GM19193 (cell line): ENCODE data around the gene DOCK11.
A peak's percentile ranks its signal among the peaks of the same experiment; 100 is the strongest.

ENCODE experiments used
- POLR2A ChIP-seq: IDR thresholded peaks from 4 replicates; pipeline ENCODE4 v1.6.1; 2011; ENCODE audit not compliant: insufficient read depth, insufficient read length; ENCODE audit errors: extremely low read depth

The DOCK11 gene

DNA sequence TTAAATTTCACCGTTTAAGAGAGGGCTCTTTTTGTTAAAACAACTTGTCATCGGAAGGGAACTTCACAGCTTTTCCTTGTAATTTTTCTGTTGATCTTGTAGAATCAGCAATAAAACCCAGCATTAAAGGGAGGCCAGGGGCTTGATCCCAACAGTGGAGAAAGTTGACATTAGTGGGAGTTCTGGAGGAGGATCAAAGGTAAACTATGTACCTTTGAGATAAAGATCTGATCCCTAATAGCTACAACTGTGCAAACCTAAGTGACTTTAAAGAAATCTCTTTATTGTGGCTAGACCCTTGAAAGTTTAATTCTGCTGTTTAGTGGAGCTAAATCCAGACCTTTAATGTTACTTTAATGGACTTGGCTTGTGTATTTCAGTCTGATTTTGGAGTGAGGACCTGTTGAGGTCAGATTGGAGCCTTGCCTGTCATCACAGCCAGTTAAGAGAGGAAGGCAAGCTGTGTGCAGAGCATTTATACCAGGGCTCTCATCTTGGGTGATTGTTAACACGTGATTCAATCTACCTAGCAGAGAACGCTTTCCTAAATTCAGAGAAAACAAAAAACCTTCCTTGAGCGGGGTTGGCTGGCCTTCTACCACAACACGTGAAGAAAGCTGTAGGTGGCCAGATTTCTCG is 1.7 kb downstream of the DOCK11 start:
- peak; percentile 18 for TF ChIP-seq POLR2A

GRCh38 chrX:118498351-118498750 is 2.7 kb downstream of the DOCK11 start:
- TF ChIP-seq POLR2A = no peak

GRCh38 chrX:118498755-118499154 is 3.1 kb downstream of the DOCK11 start:
- no peak for TF ChIP-seq POLR2A

- no peak for TF ChIP-seq POLR2A
Observed at GRCh38 chrX:118499295-118499694, 3.7 kb downstream of the DOCK11 start.

DNA sequence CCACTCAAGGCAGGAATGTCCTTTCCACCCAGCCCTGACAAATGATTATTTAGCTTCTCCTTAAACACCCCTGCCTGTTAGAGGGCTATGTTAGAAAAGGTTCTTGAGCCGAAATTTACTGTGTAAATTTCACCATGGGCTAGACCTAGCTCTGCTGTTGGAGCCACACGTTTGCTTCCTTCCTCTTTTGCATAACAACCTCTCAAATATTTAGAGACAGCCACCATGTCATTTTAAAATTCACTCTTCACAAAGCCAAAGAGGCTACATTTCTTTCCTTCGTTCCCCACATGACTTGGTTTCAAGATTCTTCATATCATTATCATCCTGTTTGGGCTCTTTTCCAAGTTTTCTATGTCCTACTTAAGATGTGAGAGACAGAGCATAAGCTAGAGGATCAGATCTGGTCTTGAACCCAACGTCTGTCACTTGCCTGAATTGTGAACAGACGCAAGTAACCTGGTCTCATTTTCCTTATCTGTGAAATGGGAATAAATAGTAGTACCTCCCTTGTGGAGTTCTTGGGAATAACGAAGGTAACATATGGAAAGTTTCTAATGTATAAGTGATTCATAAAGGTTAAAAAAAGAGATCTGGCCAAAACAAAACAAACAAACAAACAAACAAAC is 6.7 kb downstream of the DOCK11 start:
- TF ChIP-seq POLR2A = no peak

DNA sequence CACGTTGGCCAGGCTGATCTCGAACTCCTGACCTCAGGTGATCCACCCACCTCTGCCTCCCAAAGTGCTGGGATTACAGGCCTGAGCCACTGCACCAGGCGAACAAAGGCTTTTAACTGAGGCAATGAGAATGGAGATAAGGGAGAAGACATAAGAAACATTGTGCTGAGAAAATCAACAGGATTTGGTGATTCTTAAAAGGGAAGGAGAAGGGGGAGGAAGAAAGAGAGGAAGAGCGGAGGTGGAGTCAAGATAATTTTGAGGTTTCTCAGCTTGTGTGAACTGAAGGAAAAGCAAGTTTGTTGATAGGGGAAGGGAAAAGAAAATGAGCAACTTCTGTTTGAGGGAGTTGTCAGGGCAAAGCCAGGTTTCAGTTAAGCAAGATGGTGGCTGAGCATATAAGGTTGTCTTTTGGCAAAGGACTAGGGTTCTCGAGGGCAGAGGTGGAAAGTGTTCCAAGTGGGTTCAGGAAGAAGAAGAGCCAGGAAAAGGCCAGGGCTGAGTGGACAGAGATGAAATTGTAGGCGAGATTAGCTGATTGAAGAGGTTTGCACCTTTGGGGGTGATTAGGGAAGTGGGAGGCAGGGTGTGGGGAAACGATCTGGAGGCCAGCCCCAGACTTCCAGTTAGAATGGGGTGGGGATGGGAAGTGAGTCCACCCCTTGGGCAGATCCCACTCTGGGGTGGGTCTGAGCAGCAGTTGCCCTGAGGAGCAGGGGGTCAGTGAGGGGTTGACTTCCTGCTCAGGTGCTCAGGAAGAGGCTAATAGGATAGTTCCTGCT is 7.8 kb downstream of the DOCK11 start:
- TF ChIP-seq POLR2A = no peak

DNA sequence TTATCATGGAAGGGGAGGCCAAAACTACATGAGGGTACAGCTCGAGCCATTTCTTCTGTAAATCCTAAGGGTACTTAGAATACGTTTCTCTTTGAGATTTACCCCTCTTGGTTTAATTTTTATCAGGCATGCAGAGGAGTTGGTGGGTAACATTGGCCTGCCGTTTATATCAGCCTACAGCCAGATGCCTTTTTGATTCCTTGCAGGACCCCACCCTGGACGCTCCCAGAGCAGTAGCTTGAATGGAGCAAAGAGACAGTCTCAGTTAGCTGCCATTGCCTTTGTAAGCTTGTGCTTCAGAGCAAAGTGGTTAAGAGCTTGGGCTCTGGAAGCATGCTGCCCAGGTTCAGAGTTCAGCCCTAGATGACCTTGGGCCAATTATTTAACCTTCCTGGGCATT is 9.0 kb downstream of the DOCK11 start:
- TF ChIP-seq POLR2A = no peak

DNA sequence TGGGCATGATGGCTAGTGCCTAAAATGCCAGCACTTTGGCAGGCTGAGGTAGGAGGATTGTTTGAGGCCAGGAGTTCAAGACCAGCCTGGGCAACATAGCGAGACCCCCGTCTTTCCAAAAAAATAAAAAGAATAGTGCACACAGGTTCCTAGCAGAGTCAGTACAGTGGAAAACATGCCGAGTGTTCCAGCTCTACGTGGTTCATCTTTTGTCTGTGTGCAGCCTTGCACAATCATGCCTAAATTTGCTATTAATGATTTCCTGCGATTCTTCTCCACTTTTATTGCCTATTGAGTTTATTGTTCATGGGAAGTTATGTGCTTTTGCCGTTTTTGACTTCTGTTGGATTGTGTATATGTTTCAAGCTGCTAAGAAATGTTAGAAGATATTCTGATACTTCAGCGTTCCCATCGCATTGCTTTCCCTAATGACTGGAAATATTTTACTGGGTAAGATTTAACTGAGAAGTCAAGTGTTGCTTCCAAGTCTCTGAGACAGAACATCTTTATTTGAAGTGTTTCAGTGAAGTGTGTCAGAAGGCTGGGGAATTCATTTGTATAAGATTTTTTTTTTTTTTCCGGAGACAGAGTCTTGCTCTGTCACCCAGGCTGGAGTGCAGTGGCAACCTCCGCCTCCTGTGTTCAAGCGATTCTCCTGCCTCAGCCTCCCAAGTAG is 11.3 kb downstream of the DOCK11 start:
- TF ChIP-seq POLR2A = no peak

DNA sequence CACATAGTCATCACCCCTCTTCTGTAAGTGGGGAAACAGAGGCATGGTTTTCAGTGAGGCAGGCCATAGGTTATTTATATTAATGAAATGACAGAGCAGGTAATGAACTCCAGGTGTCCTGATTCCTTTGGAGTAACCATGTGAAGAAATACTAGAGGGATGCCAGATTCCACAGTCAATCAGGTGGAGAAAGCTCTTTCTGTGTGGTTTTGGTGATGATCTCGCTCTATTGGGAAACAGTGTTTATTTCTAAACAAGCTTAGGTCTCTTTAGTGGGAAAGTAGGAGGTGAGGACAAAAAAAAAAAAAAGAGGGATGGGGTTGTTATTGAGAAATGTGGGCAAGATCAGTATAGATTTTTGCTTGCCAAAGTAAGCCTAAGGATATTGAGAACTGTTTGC is 12.2 kb downstream of the DOCK11 start:
- TF ChIP-seq POLR2A = no peak

- no peak for TF ChIP-seq POLR2A
Observed at GRCh38 chrX:118508221-118508620, 12.6 kb downstream of the DOCK11 start.

DNA sequence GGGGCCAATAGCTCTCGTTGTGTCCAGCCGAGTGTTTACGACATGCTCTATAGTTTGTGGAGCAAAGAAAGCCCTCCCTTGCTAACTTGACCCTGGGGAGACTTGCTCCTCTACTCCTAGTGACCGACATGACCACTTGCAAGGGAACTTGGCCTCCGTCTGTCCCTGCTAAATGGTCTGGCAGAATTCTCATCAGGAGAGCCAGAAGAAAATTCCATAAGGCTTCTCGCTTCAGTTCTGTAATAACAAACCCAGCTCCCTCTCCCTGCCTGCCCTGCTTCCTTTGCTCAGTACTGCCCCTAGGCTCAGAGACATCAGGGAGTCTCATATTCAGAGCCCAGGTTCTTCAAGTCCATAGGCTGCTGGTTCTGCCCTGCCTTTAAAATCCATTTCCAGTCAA is 13.0 kb downstream of the DOCK11 start:
- no peak for TF ChIP-seq POLR2A

DNA sequence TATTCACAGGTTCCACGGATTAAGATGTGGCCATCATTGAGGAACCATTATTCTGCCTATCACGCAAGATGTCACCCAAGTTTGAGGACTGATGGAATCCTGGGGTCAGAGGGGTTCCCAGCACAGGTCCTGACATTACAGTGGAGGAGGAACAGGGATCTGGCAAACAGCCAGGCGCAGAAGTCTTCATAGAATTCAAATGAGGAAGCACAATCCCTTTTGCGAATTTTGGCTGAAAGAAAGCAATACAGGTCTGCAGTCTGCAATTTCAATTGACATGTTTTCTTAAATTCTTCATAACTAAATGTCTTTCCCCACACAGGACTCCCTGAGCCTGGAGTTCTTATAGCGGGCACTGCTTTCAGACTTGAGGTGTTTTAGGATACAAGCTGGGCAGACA is 14.5 kb downstream of the DOCK11 start:
- no peak for TF ChIP-seq POLR2A

DNA sequence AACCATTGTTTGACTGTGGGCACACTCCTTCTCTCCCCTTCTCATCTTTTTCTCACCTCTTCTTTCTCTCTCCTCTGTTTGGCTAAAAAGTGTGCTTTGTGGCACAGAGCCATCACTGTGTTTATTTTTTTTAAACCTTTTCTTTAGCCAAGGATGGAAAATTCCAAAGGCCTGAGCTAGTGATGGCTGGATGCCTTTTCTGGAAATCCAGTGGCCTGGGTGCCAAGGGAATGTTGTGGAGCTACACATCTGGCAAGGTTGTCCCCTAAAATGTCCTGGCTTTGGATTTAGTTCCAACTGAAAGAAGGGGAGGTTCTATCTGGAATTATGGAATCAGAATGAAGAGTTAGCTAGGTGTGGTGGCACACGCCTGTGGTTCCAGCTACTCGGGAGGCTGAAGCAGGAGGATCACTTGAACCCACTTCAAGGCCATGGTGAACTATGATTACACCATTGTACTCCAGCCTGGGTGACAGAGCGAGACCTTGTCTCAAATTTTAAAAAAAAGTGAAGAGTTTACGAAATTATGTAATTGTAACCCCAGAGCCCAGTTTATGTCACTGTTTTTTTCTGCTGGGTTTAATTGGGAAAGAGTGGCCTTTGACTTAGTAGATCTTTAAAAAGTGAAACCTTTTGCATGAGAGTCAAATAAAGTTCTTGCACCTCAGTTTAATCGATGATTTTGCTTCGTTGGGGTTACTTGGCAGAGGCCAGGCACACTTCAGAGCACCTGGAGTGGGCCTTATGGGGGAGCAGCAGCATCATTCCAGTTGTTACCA is 17.7 kb downstream of the DOCK11 start:
- no peak for TF ChIP-seq POLR2A

DNA sequence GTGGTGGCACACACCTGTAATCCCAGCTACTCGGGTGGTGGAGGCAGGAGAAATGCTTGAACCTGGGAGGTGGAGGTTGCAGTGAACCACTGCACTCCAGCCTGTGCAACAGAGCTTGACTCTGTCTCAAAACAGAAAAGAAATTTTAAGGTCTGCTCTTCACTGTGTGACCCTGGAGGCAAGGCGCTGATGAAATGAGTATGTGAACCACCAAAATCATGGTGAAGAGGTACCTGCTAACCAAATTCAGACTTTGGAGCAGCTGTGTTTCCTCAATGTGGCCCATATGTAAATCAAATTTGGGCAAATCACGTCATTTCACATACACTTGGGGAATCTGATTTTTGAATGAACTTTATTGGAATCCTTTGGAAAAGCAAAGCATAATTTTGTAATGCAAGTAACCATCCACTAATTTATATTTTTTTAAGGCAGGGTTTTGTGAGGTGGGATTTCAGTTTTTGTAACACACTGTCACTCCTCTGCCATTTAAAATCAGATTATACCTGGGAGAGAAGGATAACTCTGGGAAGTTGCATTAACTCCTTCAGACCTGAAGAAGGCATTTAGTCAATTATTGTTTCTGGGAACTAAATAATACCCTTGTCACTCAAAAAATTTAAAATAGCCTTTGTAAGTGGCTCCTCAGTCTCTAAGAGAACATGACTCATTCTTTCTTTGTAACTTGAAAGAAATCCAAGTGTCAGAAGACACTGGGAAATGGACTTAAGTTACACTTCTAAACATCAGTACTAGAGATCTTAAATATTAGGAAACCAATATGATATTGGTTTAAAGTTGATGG is 24.0 kb downstream of the DOCK11 start:
- TF ChIP-seq POLR2A = no peak
